Calu3 (cell line): ENCODE data around the gene NDST1. TPM values are rescaled to one million over a fixed set of nuclear protein-coding genes. Genes with fewer than 3 reads are reported as not detected.

Experiments used
- BruUV-seq: library from RNA; stranded (reverse); fragments of 400-500 nt; replicated peaks from 2 replicates; lab custom pipeline; 2021; lab: Mats Ljungman, UMichigan
- CTCF ChIA-PET: fragments of 300-600 bp; sonication (Branson Sonifier 250); formaldehyde crosslinking; loops from one replicate; lab custom pipeline; 2022; ENCODE audit warnings: antibody characterized with exemption; lab: Charles Lee
- DNase-seq: peaks from one replicate; pipeline ENCODE4 v3.0.0; 2022
- H3K27ac Mint-ChIP-seq: one replicate; pipeline ENCODE4 v1.8.0; 2022; ENCODE audit warnings: mixed read lengths; ENCODE audit not compliant: unreplicated experiment
- H3K27me3 Mint-ChIP-seq: one replicate; pipeline ENCODE4 v1.8.0; 2022; ENCODE audit warnings: mixed read lengths; ENCODE audit not compliant: unreplicated experiment
- H3K36me3 Mint-ChIP-seq: one replicate; pipeline ENCODE4 v1.8.0; 2022; ENCODE audit warnings: mild to moderate bottlenecking, moderate library complexity, mixed read lengths; ENCODE audit not compliant: insufficient read depth, unreplicated experiment
- H3K4me1 Mint-ChIP-seq: one replicate; pipeline ENCODE4 v1.8.0; 2022; ENCODE audit warnings: mild to moderate bottlenecking, low read depth, mixed read lengths; ENCODE audit not compliant: unreplicated experiment
- H3K4me3 Mint-ChIP-seq: one replicate; pipeline ENCODE4 v1.8.0; 2022; ENCODE audit warnings: mild to moderate bottlenecking, low read depth, moderate library complexity, mixed read lengths; ENCODE audit not compliant: unreplicated experiment
- H3K9me3 Mint-ChIP-seq: one replicate; pipeline ENCODE4 v1.8.0; 2022; ENCODE audit warnings: low read depth, mixed read lengths; ENCODE audit not compliant: unreplicated experiment
- CTCF ChIP-seq: fragments of 200-600 bp; IDR thresholded peaks from one replicate; pipeline ENCODE4 v1.8.0; 2022; ENCODE audit warnings: antibody characterized with exemption; ENCODE audit not compliant: unreplicated experiment
- intact Hi-C: fragments of 100-400 bp; cut with micrococcal nuclease; formaldehyde crosslinking; loops from one replicate; pipeline ENCODE4 v1.10.0; 2022; ENCODE audit not compliant: unreplicated experiment
- total RNA-seq: library from RNA; stranded (reverse); gene quantifications from 2 replicates; pipeline ENCODE4 v1.2.3, GENCODE V29; 2022

Gene NDST1
- total RNA-seq, 1 experiment from 2014 or later = 72.6 TPM

- Mint-ChIP-seq H3K36me3 (no peaks in the 10 kb centered on the region), H3K4me1 (peaks cover 8% of the 10 kb centered on the region), H3K27ac (no peak overlapping the region), H3K27me3 (peaks cover 13% of the 10 kb centered on the region), H3K4me3 (no peak overlapping the region), H3K9me3 (no peaks in the 10 kb centered on the region)
- no peak for TF ChIP-seq CTCF
- intact Hi-C loops = no loop called here
- BruUV-seq = no TSS peak
- DNase-seq = no peak
- CTCF ChIA-PET = no interaction called here
These were observed 60.7 kb downstream of the NDST1 start for GRCh38 chr5:150568663-150569062.

- Mint-ChIP-seq H3K36me3 (no peaks in the 10 kb centered on the region), H3K27ac (no peak overlapping the region), H3K4me1 (peaks cover 8% of the 10 kb centered on the region), H3K27me3 (peaks cover 13% of the 10 kb centered on the region), H3K4me3 (no peak overlapping the region), H3K9me3 (no peaks in the 10 kb centered on the region)
- BruUV-seq = no TSS peak
- intact Hi-C loops = no loop called here
- CTCF ChIA-PET = no interaction called here
- no peak for DNase-seq
- no peak for TF ChIP-seq CTCF
These were observed 62.4 kb downstream of the NDST1 start for GRCh38 chr5:150570333-150570732.

GRCh38 chr5:150571836-150572235 is 63.9 kb downstream of the NDST1 start:
- peaks cover 13% of the 10 kb centered on the region for H3K27me3 Mint-ChIP-seq
- intact Hi-C loops = no loop called here
- no peak overlapping the region for H3K27ac Mint-ChIP-seq
- CTCF ChIA-PET = interaction anchor here (0.7 kb wide), 1 partner anchor 1504 kb away, joined by 8 read pairs; no protein-coding TSS in a partner anchor
- no peak overlapping the region for H3K4me3 Mint-ChIP-seq
- no peak for DNase-seq
- no peaks in the 10 kb centered on the region for H3K36me3 Mint-ChIP-seq
- H3K9me3 Mint-ChIP-seq = no peaks in the 10 kb centered on the region
- peaks cover 8% of the 10 kb centered on the region for H3K4me1 Mint-ChIP-seq
- BruUV-seq = no TSS peak
- TF ChIP-seq CTCF = no peak

- H3K27ac Mint-ChIP-seq = no peak overlapping the region
- H3K4me3 Mint-ChIP-seq = no peak overlapping the region
- TF ChIP-seq CTCF = no peak
- peaks cover 13% of the 10 kb centered on the region for H3K27me3 Mint-ChIP-seq
- no peak for DNase-seq
- intact Hi-C loops = no loop called here
- H3K9me3 Mint-ChIP-seq = no peaks in the 10 kb centered on the region
- H3K36me3 Mint-ChIP-seq = no peaks in the 10 kb centered on the region
- CTCF ChIA-PET = interaction anchor here (0.5 to 0.7 kb wide), 2 partner anchors 87 to 590 kb away, joined by 3 to 6 read pairs; no protein-coding TSS in a partner anchor
- BruUV-seq = no TSS peak
- H3K4me1 Mint-ChIP-seq = no peaks in the 10 kb centered on the region
These were observed 65.3 kb downstream of the NDST1 start for GRCh38 chr5:150573216-150573615.
